OCI-LY3 (cell line): ENCODE results near the gene GPR39.

Experiments used
- CTCF ChIP-seq: fragments of 200-600, 300-600 bp; sonication (generic); IDR thresholded peaks from 2 replicates; pipeline ENCODE4 v1.5.1; 2014; ENCODE audit warnings: antibody characterized with exemption, low read length, low read depth
- EZH2phosphoT487 ChIP-seq: fragments of 200-600 bp; shearing (Covaris generic); IDR thresholded peaks from 2 replicates; pipeline ENCODE4 v1.6.1; 2018; ENCODE audit warnings: antibody characterized with exemption, mixed run types, low read depth

- no peak for TF ChIP-seq CTCF
- TF ChIP-seq EZH2phosphoT487, result no peak
Measured at GRCh38 chr2:132690664-132691303, 274.2 kb downstream of the GPR39 start.
